SIG-M5 treated with dmso at 0.1 percent for 504 hours (cell line): ENCODE data around the gene VPS18.
A peak's percentile ranks its signal among the peaks of the same experiment; 100 is the strongest.
"Not testable (repeated sequence)": the region's sequence is repeated elsewhere in the genome, so short reads cannot be mapped to it uniquely, and the experiment has no call there.

ENCODE experiments used
- DNase-seq: peaks from one replicate; lab custom pipeline; 2025; ENCODE audit not compliant: unreplicated experiment; lab: John Stamatoyannopoulos, UW

The VPS18 gene

DNA sequence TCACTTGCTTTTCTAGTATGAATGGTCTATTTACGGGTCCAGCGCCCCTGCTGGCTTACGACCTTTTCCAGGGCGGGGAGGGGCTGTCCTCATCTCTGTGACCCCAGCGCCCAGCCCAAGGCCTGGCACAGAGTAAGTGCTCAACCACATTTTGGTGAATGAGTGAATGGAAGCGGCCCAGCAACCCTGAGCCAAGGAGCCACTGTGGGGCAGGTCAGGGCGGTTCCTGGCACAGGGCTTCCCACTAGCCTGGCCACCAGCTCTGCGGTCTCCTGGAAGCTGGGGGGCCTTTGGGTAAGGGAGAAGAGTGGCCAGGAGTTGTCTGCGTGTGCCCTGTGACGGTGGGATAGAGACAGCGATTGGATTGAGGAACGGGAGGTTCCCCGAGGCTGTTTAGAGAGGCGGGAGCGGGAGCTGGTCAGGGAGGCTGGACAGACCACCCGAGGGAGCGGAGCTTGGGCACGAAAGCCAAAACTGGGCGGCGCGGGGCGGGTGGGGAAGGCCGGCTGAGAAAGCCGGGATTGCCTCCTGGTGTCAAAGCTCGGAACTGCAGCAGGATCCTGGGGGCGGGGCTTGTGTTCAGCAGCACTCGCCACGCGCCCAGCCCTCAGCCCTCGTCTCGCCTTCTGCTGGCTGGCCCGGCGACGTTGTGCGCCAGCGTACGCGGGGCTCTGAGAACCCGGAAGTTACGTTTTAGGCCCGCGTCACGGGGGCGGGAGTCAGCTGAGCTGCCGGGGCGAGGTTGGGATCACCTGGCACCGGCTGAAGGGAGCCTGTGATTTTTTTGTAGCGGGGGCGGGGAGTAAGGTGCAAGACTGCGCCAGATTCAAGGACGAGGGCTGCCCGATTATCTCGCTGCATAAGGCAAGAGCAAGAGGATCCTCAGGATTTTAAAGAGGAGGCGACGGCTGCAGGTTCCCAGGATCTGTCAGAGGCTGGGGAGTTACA, at the start of gene VPS18:
VPS18 (plus strand) TSS at position 718 of the 948 bp plus-strand sequence. CDS start 319 bp downstream, outside the sequence.
- DNase-seq = peak; percentile 95

GRCh38 chr15:40844696-40845030, 49.6 kb upstream of the VPS18 start:
- DNase-seq = peak; percentile 50

DNA sequence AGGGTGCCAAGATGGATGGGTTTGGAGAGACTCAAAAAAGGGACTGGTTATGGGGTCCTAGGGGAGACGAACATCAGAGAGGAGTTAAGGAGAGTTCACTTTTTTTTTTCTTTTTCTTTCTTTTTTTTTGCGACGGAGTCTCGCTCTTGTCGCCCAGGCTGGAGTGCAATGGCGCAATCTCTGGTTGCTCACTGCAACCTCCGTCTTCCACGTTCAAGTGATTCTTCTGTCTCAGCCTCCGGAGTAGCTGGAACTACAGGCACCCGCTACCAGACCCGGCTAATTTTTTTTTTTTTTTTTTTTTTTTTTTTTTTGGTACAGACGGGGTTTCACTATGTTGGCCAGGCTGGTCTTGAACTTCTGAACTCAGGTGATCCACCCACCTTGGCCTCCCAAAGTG, 49.2 kb upstream of the VPS18 start:
- DNase-seq = peak; percentile 50

DNA sequence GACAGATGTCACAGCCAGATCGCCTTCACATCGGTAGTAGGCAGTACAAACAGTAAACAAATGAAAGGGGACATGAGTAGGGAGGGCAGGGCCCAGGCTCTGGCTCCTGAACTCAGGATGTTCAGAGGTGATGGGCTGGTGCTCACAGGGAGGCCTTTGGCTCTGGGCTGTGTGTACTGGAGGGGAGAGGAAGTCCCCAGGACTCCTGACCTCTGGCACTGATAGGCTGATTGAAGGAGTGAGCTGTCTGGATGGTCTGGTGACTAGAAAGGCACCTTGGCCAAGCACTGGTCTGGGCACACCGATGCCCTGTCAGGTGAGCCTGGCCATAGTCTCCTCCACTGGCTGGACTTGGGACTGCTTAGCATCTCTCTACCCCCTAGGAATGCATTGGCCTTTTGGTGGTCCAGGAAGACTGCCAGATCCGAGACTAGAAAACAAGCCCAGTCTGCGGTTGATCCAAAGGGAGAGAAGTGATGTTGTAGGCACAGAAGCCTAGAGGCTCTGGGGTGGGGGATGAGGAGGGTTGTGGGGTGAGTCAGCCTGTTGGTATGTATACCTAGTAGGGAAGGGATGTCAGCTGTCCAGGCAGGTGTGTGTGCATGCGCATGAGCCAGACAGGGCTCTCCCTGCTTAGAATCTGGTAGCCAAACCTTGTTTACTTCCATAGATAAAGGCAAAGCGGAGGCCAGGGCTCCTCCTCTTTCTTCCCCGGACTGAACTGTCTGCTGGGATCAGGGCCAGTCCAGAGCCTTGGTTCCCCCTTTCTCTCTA, 48.6 kb upstream of the VPS18 start:
- DNase-seq = peak; percentile 52

DNA sequence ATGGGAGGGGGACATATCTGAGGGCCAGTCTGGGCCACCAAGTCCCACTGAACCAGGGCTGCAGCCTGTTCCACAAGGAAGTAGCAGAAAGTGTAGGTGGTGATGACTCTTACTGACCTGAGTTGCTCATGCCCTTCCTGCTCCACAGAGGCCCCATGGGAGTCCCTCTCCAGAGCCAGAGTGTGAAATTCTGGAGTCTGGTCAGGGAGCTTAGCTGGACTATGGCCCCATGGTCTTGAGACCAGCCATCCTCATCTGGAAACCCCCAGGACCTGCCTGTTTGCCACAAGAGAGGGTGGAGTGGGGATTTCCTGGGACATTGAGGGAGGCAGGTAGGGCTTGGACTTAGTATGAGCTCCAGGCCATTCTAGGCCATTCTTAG, 47.4 kb upstream of the VPS18 start:
- DNase-seq = no peak

DNA sequence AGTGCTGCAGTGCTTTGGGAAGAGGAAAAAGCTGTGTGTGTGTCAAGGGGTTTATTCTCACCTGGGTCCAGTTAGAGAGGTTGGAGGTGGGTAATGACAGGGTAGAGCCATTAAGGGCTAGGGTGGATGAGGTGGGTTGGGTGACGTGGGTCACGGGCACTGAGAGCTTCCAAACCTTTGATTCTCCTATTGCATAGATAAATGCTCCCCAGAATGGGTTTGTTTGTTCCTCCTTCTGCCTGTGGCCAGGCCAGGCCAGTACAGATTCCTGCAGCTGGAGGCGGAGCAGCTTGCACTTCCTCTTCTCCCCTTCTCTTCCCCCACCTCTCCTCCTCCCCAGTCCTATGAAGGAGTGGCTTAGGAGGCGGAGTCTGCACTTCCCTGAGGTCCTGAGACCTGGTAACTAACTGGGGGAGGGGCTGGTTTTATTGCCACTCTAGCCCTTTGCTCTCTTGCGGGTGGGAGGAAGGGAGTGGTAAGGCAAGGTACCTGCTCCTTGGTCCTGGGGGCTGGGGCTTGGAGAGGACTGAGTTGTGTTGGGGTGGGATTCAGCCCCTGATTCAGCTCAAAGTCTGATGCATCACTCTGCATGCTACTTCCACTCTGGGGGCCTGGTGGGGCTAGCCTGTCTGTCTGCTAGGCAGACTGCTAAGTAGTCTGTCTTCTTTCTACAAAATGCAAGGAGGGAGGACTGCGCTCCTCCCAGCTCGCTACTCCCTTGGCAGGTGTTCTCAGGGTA, 46.9 kb upstream of the VPS18 start:
- peak; percentile 93 for DNase-seq

DNA sequence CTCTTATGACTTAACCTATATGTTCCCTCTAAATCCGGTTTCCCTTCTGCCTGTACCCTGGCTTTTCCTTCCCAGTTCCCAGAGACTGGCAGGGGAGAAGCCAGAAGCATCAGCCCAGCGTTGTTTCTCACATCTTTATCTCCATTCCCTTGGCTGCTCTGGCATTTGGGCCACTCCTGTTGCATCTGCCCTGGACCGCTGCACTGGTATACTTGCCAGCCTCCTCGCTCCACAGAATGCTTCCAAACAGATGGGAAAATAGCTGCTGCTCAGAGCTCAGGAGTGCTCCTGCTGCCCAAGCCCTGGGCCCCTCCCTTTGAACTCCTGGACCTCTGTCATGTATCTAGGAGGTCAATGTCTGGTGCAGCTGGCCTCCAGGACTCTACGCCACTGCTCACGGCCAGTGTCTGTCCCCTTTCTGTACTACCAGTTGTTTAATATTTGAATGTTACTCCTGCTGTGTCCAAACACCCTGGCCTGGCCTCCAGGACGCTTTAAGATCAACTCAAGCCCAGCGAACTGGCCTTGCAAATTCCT, 43.6 kb upstream of the VPS18 start:
- no peak for DNase-seq

GRCh38 chr15:40852529-40852928, 41.7 kb upstream of the VPS18 start:
- DNase-seq = no peak

DNA sequence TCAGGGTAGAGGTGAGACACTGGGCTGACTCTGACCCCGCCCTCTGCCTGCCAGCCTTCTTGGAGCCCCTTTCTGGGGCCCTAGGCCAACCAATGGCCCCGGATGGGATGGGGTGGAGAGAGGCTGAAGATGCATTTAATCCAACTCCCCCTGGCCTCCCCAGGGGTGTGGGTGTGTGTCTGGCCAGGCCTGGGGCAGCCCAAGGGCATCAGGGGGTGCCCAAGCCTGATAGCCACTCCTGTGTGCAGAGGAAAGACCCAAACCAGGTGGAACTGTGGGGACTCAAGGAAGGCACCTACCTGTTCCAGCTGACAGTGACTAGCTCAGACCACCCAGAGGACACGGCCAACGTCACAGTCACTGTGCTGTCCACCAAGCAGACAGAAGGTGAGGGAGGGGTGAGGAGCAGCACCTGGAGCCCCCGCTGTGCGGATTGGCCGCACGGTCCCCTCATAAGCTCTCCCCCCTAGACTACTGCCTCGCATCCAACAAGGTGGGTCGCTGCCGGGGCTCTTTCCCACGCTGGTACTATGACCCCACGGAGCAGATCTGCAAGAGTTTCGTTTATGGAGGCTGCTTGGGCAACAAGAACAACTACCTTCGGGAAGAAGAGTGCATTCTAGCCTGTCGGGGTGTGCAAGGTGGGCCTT, 40.9 kb upstream of the VPS18 start:
- DNase-seq = no peak

DNA sequence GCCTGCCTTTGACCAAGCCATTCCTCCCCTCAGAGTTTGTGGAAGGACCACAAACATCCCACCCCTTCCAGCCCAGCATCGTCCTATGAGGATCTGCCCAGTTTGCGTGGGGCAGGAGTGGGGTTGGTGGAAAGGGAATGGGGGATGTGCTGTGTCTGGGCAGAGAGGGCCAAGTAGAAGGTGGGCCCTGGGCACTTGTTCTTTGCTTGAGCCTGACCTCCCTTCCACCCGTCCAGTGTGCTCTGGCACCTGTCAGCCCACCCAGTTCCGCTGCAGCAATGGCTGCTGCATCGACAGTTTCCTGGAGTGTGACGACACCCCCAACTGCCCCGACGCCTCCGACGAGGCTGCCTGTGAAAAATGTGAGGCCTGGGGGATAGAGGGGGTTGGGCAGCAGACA, 40.1 kb upstream of the VPS18 start:
- DNase-seq = no peak

- no peak for DNase-seq
These were observed 38.5 kb upstream of the VPS18 start for GRCh38 chr15:40855706-40856234.

GRCh38 chr15:40856746-40857145, 37.5 kb upstream of the VPS18 start:
- DNase-seq = no peak

DNA sequence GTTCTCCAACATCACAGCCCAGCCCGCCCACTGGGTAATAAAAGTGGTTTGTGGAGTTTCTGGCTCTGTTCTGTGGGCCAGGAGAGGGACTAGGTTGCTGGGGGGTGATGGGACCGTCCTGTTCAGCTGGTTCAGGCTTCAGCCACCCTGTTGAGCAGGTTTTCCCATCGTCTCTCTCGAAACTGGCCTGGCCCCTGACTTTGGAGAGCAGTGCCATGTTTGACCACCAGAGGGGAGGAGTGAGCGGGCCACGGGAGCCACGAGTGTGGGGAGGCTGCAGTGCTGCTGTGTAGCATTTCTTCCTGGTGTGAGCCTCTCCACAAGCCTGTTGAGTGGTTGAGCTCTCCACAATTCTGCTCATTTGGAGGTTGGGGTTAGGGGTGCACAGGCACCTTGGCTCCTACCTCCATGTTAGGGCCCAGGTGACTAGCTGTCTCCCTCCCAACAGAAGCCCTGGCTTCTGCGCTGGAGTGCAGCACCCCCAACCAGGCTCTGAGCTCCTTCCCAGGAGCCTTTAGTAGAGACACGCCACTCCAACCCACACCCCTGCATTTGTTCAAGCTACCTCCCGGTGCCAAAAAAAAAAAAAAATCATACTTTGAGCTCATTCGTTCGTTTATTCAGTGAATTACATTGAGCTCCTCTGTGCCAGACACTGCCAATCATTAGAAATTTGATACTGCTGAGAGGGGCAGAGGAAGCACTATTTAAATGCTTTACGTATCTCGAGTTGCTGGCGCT, 36.5 kb upstream of the VPS18 start:
- peak; percentile 72 for DNase-seq

GRCh38 chr15:40858706-40859105, 35.5 kb upstream of the VPS18 start:
- DNase-seq = no peak

- peak; percentile 64 for DNase-seq
These were observed 34.9 kb upstream of the VPS18 start for GRCh38 chr15:40859206-40859851.

GRCh38 chr15:40861147-40861546, 33.1 kb upstream of the VPS18 start:
- not testable (repeated sequence) for DNase-seq

- DNase-seq = no peak
These were observed 30.5 kb upstream of the VPS18 start for GRCh38 chr15:40863660-40864270.

DNA sequence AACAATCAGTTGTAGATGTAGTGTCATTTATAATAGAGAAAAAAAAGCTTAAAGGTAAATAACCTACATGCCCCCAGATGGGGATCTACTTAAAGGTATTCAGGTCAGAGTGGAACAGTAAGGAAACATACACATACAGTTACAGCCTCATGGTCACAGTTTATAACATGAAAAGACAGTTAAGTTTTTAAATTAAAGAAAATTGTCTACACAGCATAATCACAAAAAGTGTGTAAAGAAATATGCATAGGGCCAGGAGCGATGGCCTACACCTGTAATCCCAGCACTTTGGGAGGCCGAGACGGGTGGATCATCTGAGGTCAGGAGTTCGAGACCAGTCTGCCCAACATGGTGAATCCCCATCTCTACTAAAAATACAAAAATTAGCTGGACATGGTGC, 27.1 kb upstream of the VPS18 start:
- no peak for DNase-seq

DNA sequence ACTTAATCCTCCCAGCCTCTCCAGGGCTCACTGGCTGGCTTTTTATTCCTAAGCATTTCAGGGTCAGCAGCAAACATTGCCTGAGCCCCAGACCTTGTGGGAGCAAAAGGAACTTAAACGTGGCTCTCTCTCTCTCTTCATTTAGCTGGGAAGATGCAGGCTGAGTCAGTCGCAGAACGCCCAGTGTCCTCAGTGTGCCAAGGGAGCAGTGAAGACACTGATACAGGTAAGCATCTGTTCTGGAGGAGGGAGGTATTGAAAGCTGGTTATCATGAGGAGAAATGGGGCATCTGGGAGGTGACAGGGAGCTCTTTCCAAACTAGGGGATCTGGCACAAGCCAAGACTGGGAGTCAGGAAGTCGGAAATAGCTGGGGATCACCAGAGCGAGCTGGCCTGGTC, 24.6 kb upstream of the VPS18 start:
- no peak for DNase-seq
